Activated CD4-positive, alpha-beta T cell treated with anti-CD3 and anti-CD28 coated beads, Interleukin-2, amount 50 U/mL, for 24 hours (primary cell): Measurements from ENCODE around the gene LRIT1.
"Not testable (repeated sequence)": the region's sequence is repeated elsewhere in the genome, so short reads cannot be mapped to it uniquely, and the experiment has no call there.

ENCODE experiments used
- DNase-seq, 2 donors: peaks; one replicate each; pipeline ENCODE4 v3.0.0-alpha.2; 2020; ENCODE audit warnings: low read depth in 1 of 2, low spot score in 1 of 2

LRIT1 gene, protein sequence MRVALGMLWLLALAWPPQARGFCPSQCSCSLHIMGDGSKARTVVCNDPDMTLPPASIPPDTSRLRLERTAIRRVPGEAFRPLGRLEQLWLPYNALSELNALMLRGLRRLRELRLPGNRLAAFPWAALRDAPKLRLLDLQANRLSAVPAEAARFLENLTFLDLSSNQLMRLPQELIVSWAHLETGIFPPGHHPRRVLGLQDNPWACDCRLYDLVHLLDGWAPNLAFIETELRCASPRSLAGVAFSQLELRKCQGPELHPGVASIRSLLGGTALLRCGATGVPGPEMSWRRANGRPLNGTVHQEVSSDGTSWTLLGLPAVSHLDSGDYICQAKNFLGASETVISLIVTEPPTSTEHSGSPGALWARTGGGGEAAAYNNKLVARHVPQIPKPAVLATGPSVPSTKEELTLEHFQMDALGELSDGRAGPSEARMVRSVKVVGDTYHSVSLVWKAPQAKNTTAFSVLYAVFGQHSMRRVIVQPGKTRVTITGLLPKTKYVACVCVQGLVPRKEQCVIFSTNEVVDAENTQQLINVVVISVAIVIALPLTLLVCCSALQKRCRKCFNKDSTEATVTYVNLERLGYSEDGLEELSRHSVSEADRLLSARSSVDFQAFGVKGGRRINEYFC

GRCh38 chr10:84241185-84241790 lies at the start of gene LRIT1:
TSS of gene LRIT1 (minus strand) at chr10:84241546. CDS start at chr10:84241439, 107 bp downstream.
- no peak for DNase-seq

- DNase-seq: no peak
Observed at GRCh38 chr10:84290235-84290634, 48.9 kb upstream of the LRIT1 start.

- no peak for DNase-seq
Observed at GRCh38 chr10:84289521-84290200, 48.3 kb upstream of the LRIT1 start.

DNA sequence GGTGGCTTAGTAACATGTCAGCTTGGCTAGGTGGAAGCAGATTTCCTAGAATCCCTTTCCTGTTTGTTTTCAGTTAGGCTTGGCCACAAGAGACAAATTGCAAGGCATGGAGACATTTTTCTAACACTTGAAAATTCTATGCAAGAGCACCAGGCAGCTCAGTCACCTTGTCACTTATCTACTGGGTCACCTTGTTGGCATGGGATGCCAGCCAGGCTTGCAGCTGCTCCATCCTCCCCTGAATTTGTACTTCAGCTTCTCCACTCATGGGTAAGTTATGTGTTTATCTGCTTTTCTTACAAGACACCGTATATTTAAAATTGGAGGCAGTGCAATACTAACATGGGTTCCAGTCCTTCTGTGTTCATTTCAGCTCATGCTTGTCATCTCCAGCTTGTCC lies 46.8 kb upstream of the LRIT1 start:
- no peak for DNase-seq

DNA sequence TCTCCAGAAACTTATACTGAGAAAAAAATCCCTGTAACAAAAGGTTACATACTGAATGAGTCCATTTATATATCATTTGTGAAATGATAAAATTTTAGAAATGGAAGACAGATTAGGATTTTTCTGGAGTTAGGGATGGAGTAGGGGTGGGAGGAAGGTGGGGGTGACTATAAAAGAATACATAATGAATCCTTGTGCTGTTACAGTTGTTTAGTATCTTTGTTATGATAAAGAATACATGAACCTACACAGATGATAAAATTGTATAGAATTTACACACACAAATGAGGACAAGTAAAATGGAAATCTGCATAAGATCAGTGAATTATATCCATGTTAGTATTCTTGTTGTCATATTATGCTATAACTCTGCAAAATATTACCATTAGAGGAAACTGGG lies 45.3 kb upstream of the LRIT1 start:
- DNase-seq: no peak

DNA sequence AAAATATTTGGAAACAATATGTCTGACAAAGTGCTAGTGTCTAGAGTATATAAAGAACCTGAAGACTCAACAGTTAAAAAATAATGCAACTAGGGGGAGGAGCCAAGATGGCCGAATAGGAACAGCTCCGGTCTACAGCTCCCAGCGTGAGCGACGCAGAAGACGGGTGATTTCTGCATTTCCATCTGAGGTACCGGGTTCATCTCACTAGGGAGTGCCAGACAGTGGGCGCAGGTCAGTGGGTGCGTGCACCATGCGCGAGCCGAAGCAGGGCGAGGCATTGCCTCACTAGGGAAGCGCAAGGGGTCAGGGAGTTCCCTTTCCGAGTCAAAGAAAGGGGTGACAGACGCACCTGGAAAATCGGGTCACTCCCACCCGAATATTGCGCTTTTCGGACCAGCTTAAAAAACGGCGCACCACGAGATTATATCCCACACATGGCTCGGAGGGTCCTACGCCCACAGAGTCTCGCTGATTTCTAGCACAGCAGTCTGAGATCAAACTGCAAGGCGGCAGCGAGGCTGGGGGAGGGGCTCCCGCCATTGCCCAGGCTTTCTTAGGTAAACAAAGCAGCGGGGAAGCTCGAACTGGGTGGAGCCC lies 38.6 kb upstream of the LRIT1 start:
- not testable (repeated sequence) for DNase-seq

GRCh38 chr10:84270708-84271107 lies 29.4 kb upstream of the LRIT1 start:
- DNase-seq: no peak

- no peak for DNase-seq
Observed at GRCh38 chr10:84269773-84270172, 28.4 kb upstream of the LRIT1 start.

- no peak for DNase-seq
Observed at GRCh38 chr10:84269162-84269561, 27.8 kb upstream of the LRIT1 start.

GRCh38 chr10:84267503-84268126 lies 26.3 kb upstream of the LRIT1 start:
- peak; percentile 42 to 53 for DNase-seq

- DNase-seq: no peak
Observed at GRCh38 chr10:84265418-84265817, 24.1 kb upstream of the LRIT1 start.

- peak; percentile 59 to 60 for DNase-seq
Observed at GRCh38 chr10:84264611-84265141, 23.3 kb upstream of the LRIT1 start.

DNA sequence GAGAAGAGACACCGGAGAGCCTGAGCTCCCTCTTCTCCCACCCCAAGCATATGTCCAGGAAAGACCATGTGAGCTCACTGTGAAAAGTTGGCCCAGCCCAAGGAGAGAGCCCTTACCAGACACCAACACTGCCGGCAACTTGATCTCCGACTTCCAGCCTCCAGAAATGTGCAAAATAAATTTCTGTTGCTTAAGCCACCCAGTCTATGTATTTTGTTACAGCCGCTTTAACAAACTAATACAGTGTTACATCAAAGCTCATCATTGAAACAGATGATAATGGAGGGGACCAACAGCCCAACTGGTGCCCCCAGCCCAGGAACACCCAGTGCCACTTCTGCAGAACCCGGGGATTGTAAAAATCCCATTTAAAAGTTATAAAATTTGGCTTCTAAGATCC lies 22.4 kb upstream of the LRIT1 start:
- DNase-seq: no peak

DNA sequence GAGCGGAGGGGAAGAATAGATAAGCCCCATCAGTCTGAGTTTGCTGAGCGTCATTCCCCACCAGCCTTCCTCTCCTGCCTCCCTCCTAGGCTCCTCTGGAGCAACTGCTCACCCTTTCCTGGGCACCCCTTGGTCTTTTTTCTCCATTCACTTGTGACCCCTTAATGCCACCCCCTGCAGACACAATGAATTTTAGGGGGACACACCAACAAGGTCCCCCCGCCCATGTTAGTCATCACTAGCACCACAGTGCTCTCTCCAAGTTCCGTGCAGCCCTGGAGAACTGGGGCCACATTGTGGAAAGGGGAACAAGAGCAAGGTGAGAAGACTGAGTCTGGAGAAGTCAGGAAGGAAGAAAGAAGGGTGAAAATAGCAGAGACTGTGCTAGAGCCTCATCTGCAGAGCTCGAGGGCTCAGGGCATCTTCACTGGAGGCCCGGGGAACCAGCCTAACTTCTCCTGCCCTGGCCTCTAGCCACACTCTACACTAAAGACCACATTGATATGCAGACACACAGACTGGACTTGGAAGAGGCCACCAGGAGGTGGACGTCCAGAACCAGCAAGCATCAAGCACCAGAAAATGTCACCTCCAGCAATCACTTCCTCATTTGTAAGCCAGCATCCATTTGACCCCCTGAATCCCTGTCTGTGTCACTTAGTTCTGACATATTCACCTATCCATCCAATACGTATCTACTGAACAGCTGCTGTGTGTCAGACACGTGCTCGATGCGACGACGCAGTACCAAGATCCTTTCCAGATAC lies 21.0 kb upstream of the LRIT1 start:
- DNase-seq: no peak

DNA sequence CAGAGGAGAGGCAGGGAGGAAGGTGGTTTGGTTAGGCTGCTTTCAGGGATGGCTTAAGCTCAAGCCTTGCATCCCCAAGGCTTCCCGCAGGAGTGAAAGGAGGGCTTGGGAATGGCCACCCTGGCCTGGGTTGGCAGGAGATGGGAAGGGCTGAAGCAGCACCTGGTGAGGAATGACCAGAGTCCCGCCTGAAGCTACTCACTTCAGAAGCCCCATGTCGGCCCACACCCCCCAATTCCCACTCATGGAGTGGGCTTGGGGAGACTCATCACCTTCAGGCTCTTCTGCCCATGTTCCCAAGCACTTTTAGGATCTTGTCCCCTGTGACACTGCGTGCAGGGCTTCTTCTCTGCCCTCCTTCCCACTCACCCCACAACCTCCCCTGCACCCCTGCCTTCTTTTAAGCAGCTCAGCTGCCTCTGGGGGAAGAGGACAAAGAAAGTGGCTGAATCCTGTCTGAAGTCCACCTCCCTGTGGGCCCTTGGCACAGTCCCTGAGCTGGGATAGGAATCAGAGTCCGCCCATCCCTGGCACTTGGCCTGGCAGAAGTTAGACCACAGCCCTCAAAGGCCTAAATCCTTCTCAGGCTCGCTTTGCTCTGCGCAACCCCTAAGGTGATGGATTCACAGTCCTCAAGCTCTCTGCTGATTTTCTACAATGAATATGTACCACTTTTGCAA lies 20.0 kb upstream of the LRIT1 start:
- no peak for DNase-seq

GRCh38 chr10:84258034-84258695 lies 16.8 kb upstream of the LRIT1 start:
- DNase-seq: no peak

DNA sequence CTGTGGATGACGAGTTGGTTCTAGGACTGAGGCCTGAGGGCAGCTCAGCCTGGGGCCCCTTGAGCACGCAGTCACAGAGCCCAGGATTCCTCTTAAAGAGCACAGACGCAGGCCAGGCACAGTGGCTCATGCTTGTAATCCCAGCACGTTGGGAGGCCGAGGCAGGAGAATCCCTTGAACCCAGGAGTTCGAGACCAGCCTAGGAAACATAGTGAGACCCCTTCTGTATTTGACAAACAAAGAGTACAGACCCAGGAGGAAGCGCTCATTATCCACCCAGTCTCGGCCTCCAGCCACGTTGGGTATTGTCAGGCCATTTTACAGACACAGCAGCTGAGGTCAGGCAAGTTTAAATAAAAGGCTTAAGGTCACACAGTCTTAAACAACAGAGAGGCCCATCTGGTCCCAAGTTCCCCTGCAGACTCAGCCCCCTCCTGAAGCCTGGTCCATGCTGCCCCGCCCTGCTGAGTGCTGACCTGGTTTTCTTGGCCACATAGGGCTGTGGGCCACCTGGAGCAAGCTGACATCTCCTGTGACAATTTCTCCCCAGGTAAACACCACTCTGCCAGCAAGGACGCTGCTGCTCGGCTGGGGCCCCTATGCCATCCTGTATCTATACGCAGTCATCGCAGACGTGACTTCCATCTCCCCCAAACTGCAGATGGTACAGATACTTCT lies 16.1 kb upstream of the LRIT1 start:
- DNase-seq: no peak
